Liver (tissue), 3 donors: ENCODE data around the gene CYP2S1.

Source experiments
- CTCF ChIP-seq: fragments of 150-350 bp; IDR thresholded peaks from 2 replicates; pipeline ENCODE4 v1.5.1; 2017; ENCODE audit warnings: improper control_type of control experiment, low read depth, low read length; ENCODE audit not compliant: missing input control
- GABPA ChIP-seq, 2 donors: IDR thresholded peaks in 1 of 2; conservative IDR thresholded peaks in 1 of 2; 2 replicates each; pipeline ENCODE4 v1.6.1; 2016; ENCODE audit warnings: antibody characterized with exemption in 2 of 2, mild to moderate bottlenecking in 1 of 2, moderate library complexity in 1 of 2
- JUND ChIP-seq, 2 donors: IDR thresholded peaks; 2 replicates each; pipeline ENCODE4 v1.6.1; 2016; ENCODE audit warnings: antibody characterized with exemption in 2 of 2
- MAX ChIP-seq: IDR thresholded peaks from 2 replicates; pipeline ENCODE4 v1.6.1; 2016; ENCODE audit warnings: antibody characterized with exemption
- RAD21 ChIP-seq, 2 donors: IDR thresholded peaks; 2 replicates each; pipeline ENCODE4 v1.6.1; 2016; ENCODE audit warnings: antibody characterized with exemption in 2 of 2, mild to moderate bottlenecking in 2 of 2
- REST ChIP-seq: IDR thresholded peaks from 2 replicates; pipeline ENCODE4 v1.6.1; 2016; ENCODE audit warnings: antibody characterized with exemption, mild to moderate bottlenecking
- RXRA ChIP-seq, 2 donors: IDR thresholded peaks; 2 replicates each; pipeline ENCODE4 v1.6.1; 2017 to 2018; ENCODE audit warnings: antibody characterized with exemption in 2 of 2, mild to moderate bottlenecking in 1 of 2
- SP1 ChIP-seq: IDR thresholded peaks from 2 replicates; pipeline ENCODE4 v1.6.1; 2018; ENCODE audit warnings: antibody characterized with exemption, mild to moderate bottlenecking
- TAF1 ChIP-seq: conservative IDR thresholded peaks from 2 replicates; pipeline ENCODE4 v1.6.1; 2016; ENCODE audit warnings: antibody characterized with exemption, mild to moderate bottlenecking
- YY1 ChIP-seq: IDR thresholded peaks from 2 replicates; pipeline ENCODE4 v1.6.1; 2016; ENCODE audit warnings: antibody characterized with exemption, mild to moderate bottlenecking
- ZBTB33 ChIP-seq: IDR thresholded peaks from 2 replicates; pipeline ENCODE4 v1.6.1; 2016; ENCODE audit warnings: antibody characterized with exemption
- donor health status: healthy.
- donor health status: healthy.

GRCh38 chr19:41249707-41250423, 56.8 kb downstream of the CYP2S1 start:
- TF ChIP-seq YY1 (no peak), REST (no peak), GABPA (IDR thresholded peaks at IDR 0.05 in 1 of 2, conservative IDR thresholded peaks at IDR 0.05 in 1 of 2) (no peak), CTCF (no peak), TAF1 (no peak), RAD21 (IDR thresholded peaks at IDR 0.05) (no peak), MAX (no peak), SP1 (no peak), ZBTB33 (no peak), JUND (IDR thresholded peaks at IDR 0.05) (no peak), RXRA (IDR thresholded peaks at IDR 0.05) (no peak)
